ENCODE data around the gene MELTF.

The MELTF gene

GRCh38 chr3:197029511-197030167, at the start of gene MELTF:
Gene MELTF (minus strand): TSS chr3:197029817. CDS start chr3:197029702, 115 bp downstream.
- TF ChIP-seq, protein P1, sequence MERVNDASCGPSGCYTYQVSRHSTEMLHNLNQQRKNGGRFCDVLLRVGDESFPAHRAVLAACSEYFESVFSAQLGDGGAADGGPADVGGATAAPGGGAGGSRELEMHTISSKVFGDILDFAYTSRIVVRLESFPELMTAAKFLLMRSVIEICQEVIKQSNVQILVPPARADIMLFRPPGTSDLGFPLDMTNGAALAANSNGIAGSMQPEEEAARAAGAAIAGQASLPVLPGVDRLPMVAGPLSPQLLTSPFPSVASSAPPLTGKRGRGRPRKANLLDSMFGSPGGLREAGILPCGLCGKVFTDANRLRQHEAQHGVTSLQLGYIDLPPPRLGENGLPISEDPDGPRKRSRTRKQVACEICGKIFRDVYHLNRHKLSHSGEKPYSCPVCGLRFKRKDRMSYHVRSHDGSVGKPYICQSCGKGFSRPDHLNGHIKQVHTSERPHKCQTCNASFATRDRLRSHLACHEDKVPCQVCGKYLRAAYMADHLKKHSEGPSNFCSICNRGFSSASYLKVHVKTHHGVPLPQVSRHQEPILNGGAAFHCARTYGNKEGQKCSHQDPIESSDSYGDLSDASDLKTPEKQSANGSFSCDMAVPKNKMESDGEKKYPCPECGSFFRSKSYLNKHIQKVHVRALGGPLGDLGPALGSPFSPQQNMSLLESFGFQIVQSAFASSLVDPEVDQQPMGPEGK (CRISPR knock-in tag; IDR thresholded peaks at IDR 0.05; ENCODE audit: borderline replicate concordance) = no peak
- TF ChIP-seq TSHZ2 (CRISPR knock-in tag; IDR thresholded peaks at IDR 0.05) (0 out of 2 replicates have a peak, but pooled peaks have one; percentile 28), PPARA (CRISPR knock-in tag; IDR thresholded peaks at IDR 0.05; ENCODE audit: borderline replicate concordance) (no peak), CSDC2 (CRISPR knock-in tag; IDR thresholded peaks at IDR 0.05) (no peak), ZC3H10 (CRISPR knock-in tag; IDR thresholded peaks at IDR 0.05) (no peak), CREB5 (CRISPR knock-in tag; IDR thresholded peaks at IDR 0.05; ENCODE audit: low read depth) (no peak), CSRNP3 (CRISPR knock-in tag; IDR thresholded peaks at IDR 0.05) (no peak), GLIS3 (CRISPR knock-in tag; IDR thresholded peaks at IDR 0.05) (peak; percentile 72; the same call in 1 of the 2 replicates), POU6F1 (CRISPR knock-in tag; IDR thresholded peaks at IDR 0.05; ENCODE audit: borderline replicate concordance, low read depth) (no peak), ZNF565 (CRISPR knock-in tag; conservative IDR thresholded peaks at IDR 0.05; ENCODE audit: low read depth) (no peak), SNAI2 (CRISPR knock-in tag; IDR thresholded peaks at IDR 0.05) (no peak), ZNF70 (CRISPR knock-in tag; IDR thresholded peaks at IDR 0.05) (peak; percentile 75), ESRRG (CRISPR knock-in tag; IDR thresholded peaks at IDR 0.05) (no peak)
- peak; percentile 77 for ATAC-seq

GRCh38 chr3:197076415-197076814, 46.8 kb upstream of the MELTF start:
- no peak for ATAC-seq
- TF ChIP-seq GLIS3 (CRISPR knock-in tag; IDR thresholded peaks at IDR 0.05) (no peak), ZNF8 (CRISPR knock-in tag; IDR thresholded peaks at IDR 0.05) (no peak), TOX (CRISPR knock-in tag; IDR thresholded peaks at IDR 0.05; ENCODE audit: borderline replicate concordance) (no peak), ZFP30 (CRISPR knock-in tag; IDR thresholded peaks at IDR 0.05) (no peak), SNAI2 (CRISPR knock-in tag; IDR thresholded peaks at IDR 0.05) (no peak), TCF4 (CRISPR knock-in tag; IDR thresholded peaks at IDR 0.05; ENCODE audit: borderline replicate concordance) (no peak), RARB (CRISPR knock-in tag; IDR thresholded peaks at IDR 0.05) (no peak), CSRNP3 (CRISPR knock-in tag; IDR thresholded peaks at IDR 0.05) (no peak), ZNF565 (CRISPR knock-in tag; conservative IDR thresholded peaks at IDR 0.05; ENCODE audit: low read depth) (no peak), ESRRG (CRISPR knock-in tag; IDR thresholded peaks at IDR 0.05) (no peak)

DNA sequence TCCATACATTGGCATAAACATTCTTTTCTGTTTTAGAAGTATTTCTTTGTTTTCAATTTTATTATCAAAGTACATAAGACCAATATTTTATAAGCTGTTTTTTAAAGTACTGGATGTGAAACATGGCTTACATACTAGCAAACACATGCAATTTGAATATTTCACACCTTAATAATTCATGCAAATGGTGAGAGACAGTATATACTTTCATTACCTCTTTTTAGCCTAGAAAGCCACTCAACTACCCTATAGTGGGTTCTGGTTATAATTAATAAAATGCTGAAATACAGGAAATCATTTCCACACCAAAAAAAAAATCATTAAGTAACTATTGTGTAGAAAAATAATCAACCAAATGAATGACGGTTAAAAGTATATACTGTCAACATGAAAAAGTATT, 38.5 kb upstream of the MELTF start:
- no peak for ATAC-seq
- no peak for TF ChIP-seq PPARA (CRISPR knock-in tag; IDR thresholded peaks at IDR 0.05; ENCODE audit: borderline replicate concordance)
- no peak for TF ChIP-seq SNAI2 (CRISPR knock-in tag; IDR thresholded peaks at IDR 0.05)
- TF ChIP-seq OSR1 (CRISPR knock-in tag; IDR thresholded peaks at IDR 0.05) = no peak
- TF ChIP-seq ZNF8 (CRISPR knock-in tag; IDR thresholded peaks at IDR 0.05) = no peak
- TF ChIP-seq TOX (CRISPR knock-in tag; IDR thresholded peaks at IDR 0.05; ENCODE audit: borderline replicate concordance) = no peak
- TF ChIP-seq RARB (CRISPR knock-in tag; IDR thresholded peaks at IDR 0.05) = no peak
- no peak for TF ChIP-seq CSRNP3 (CRISPR knock-in tag; IDR thresholded peaks at IDR 0.05)
